B cell (primary cell): Measurements from ENCODE around the gene ADAM12. TPM values are rescaled to one million over a fixed set of nuclear protein-coding genes. Genes with fewer than 3 reads are reported as not detected.

ENCODE experiments used
- ATAC-seq: fragments of 200-7000 bp; cut with Tn5 transposase; one replicate; pipeline ENCODE4 v1.10.0; 2021; ENCODE audit warnings: low read depth, mild to moderate bottlenecking, moderate number of reproducible peaks, moderate library complexity
- CTCF ChIA-PET: fragments of 350-600 bp; sonication (Branson Sonifier 250); formaldehyde crosslinking; loops from one replicate; lab custom pipeline; 2021; ENCODE audit warnings: antibody characterized with exemption, inconsistent platforms; lab: Charles Lee
- POLR2A ChIA-PET: fragments of 350-600 bp; sonication (Branson Sonifier 250); formaldehyde crosslinking; loops from one replicate; lab custom pipeline; 2021; ENCODE audit warnings: antibody characterized with exemption; lab: Charles Lee
- DNase-seq: peaks from one replicate; pipeline ENCODE4 v3.0.0; 2013
- H2AFZ ChIP-seq: 2 replicates; pipeline ENCODE4 v1.6.1; 2012; ENCODE audit warnings: mild to moderate bottlenecking, low read depth, low read length; ENCODE audit not compliant: insufficient read depth, poor library complexity, severe bottlenecking
- H3K27ac ChIP-seq, 2 donors: 1 replicate in 1 of 2; 2 replicates in 1 of 2; pipeline ENCODE4 v1.5.1; 2012 to 2013; ENCODE audit warnings: low read length in 2 of 2, mild to moderate bottlenecking in 2 of 2, moderate library complexity in 1 of 2
- H3K27me3 ChIP-seq, 4 experiments: fragments of 200-600 bp in 1 of 4; sonication (generic) in 1 of 4; replicated peaks in 1 of 4; 1 replicate in 2 of 4; 2 replicates in 2 of 4; pipeline versions ENCODE4 v1.6.1 to v1.7.0; 2013 to 2016; ENCODE audit warnings: low read length in 3 of 4, mild to moderate bottlenecking in 2 of 4, mixed read lengths in 1 of 4, moderate library complexity in 1 of 4; ENCODE audit not compliant: insufficient read depth in 4 of 4, control insufficient read depth in 3 of 4; ENCODE audit errors: control extremely low read depth in 1 of 4
- H3K36me3 ChIP-seq, 2 experiments: replicated peaks in 1 of 2; 1 replicate in 1 of 2; 2 replicates in 1 of 2; pipeline versions ENCODE4 v1.6.1 to v1.7.1; 2013; ENCODE audit warnings: low read length in 1 of 2; ENCODE audit not compliant: insufficient read depth in 2 of 2, control insufficient read depth in 1 of 2; ENCODE audit errors: control extremely low read depth in 1 of 2, extremely low read depth in 1 of 2
- H3K4me1 ChIP-seq, 2 donors: fragments of 200-600 bp in 1 of 2; sonication (generic) in 1 of 2; 1 replicate in 1 of 2; 2 replicates in 1 of 2; pipeline versions ENCODE4 v1.5.1 to v1.6.1; 2013 to 2017; ENCODE audit warnings: low read length in 2 of 2; ENCODE audit not compliant: control insufficient read depth in 2 of 2, insufficient read depth in 2 of 2
- H3K4me2 ChIP-seq: replicated peaks from 2 replicates; pipeline ENCODE3; 2012; ENCODE audit warnings: mild to moderate bottlenecking, low read depth, low read length; ENCODE audit not compliant: poor library complexity, severe bottlenecking
- H3K4me3 ChIP-seq, 5 experiments: fragments of 200-600 bp in 1 of 5; sonication (generic) in 1 of 5; 1 replicate in 3 of 5; 2 replicates in 2 of 5; pipeline versions ENCODE4 v1.5.1 to v1.7.0; 2011 to 2016; ENCODE audit warnings: low read length in 4 of 5, mild to moderate bottlenecking in 4 of 5, low read depth in 2 of 5, control low read depth in 1 of 5, moderate library complexity in 1 of 5; ENCODE audit not compliant: insufficient read depth in 1 of 5; ENCODE audit errors: control extremely low read depth in 1 of 5, extremely low read depth in 1 of 5
- H3K79me2 ChIP-seq: fragments of 200-600 bp; sonication (generic); one replicate; pipeline ENCODE4 v1.6.0; 2016; ENCODE audit warnings: low read length; ENCODE audit not compliant: control insufficient read depth, insufficient read depth
- H3K9ac ChIP-seq: fragments of 200-600 bp; sonication (generic); 2 replicates; pipeline ENCODE4 v1.6.1; 2017; ENCODE audit warnings: mild to moderate bottlenecking, low read length, moderate library complexity
- H3K9me3 ChIP-seq, 3 donors: one replicate each; pipeline versions ENCODE4 v1.6.1 to v1.7.1; 2013; ENCODE audit warnings: low read length in 2 of 3; ENCODE audit not compliant: control insufficient read depth in 2 of 3, insufficient read depth in 1 of 3; ENCODE audit errors: control extremely low read depth in 1 of 3
- H4K20me1 ChIP-seq: 2 replicates; pipeline ENCODE4 v1.6.0; 2012; ENCODE audit warnings: mild to moderate bottlenecking, low read length; ENCODE audit not compliant: insufficient read depth, control insufficient read depth, poor library complexity, severe bottlenecking
- H3K27ac Mint-ChIP-seq: one replicate; pipeline ENCODE4 v1.8.0; 2021; ENCODE audit warnings: mixed read lengths
- H3K27me3 Mint-ChIP-seq: one replicate; pipeline ENCODE4 v1.8.0; 2021; ENCODE audit warnings: mixed read lengths
- H3K4me1 Mint-ChIP-seq: one replicate; pipeline ENCODE4 v1.8.0; 2021; ENCODE audit warnings: mixed read lengths
- H3K4me3 Mint-ChIP-seq: one replicate; pipeline ENCODE4 v1.8.0; 2021; ENCODE audit warnings: mixed read lengths
- H3K9me3 Mint-ChIP-seq: one replicate; pipeline ENCODE4 v1.8.0; 2022; ENCODE audit warnings: mixed read lengths; ENCODE audit not compliant: insufficient read depth
- CTCF ChIP-seq: fragments of 200-600 bp; IDR thresholded peaks from one replicate; pipeline ENCODE4 v1.8.0; 2022; ENCODE audit warnings: antibody characterized with exemption, mild to moderate bottlenecking
- EZH2 ChIP-seq: IDR thresholded peaks from 2 replicates; pipeline ENCODE4 v1.6.1; 2012; ENCODE audit warnings: borderline replicate concordance, low read depth, mild to moderate bottlenecking, moderate library complexity, low read length; ENCODE audit not compliant: insufficient read depth, poor library complexity, severe bottlenecking
- WGBS: methylation state at CpG from one replicate; pipeline ENCODE4 v1.1.5; 2013; ENCODE audit warnings: missing lambda C conversion rate; ENCODE audit not compliant: insufficient coverage; 5-methylcytosine and 5-hydroxymethylcytosine counted together
- intact Hi-C: fragments of 100-400 bp; cut with micrococcal nuclease; formaldehyde crosslinking; loops from one replicate; pipeline ENCODE4 v1.10.0; 2022
- polyA plus RNA-seq: library from polyadenylated mRNA; depleted of rRNA; stranded (reverse); fragments of >200 nt; gene quantifications from 2 replicates; pipeline ENCODE4 v1.2.3, GENCODE V29; 2012
- total RNA-seq, 2 donors: library from RNA; stranded (reverse); fragments of 120-200 nt in 1 of 2; gene quantifications; 1 replicate in 1 of 2; 2 replicates in 1 of 2; pipeline versions ENCODE4 v1.2.3 to v1.2.4, GENCODE V29; 2013 to 2022

ADAM12 gene
- total and polyA plus RNA-seq, 2 donors (not counting 1 experiment from before 2014, with no cell fraction given): 0.01 to 0.22 TPM

- H3K27me3 Mint-ChIP-seq: no peaks in the 10 kb centered on the region
- no peak overlapping the region for H3K27ac Mint-ChIP-seq
- H3K9me3 Mint-ChIP-seq: peaks cover 5% of the 10 kb centered on the region
- no peak for DNase-seq
- ATAC-seq: no peak
- Histone ChIP-seq H3K4me3 (no peak overlapping the region), H3K4me2 (no peak overlapping the region), H3K4me1 (no peaks in the 10 kb centered on the region), H3K9ac (no peak overlapping the region), H3K79me2 (no peaks in the 10 kb centered on the region), H3K9me3 (peaks cover 0 to 1% (median 0%) of the 10 kb centered on the region in 3 donors), H2AFZ (no peak overlapping the region), H4K20me1 (no peaks in the 10 kb centered on the region), H3K27ac (no peak overlapping the region), H3K27me3 (no peaks in the 10 kb centered on the region), H3K36me3 (no peaks in the 10 kb centered on the region)
- CTCF ChIA-PET: no interaction called here
- intact Hi-C loops: no loop called here
- 100% methylated on average over 2 of the region's 7 CpGs for WGBS
- H3K4me3 Mint-ChIP-seq: no peak overlapping the region
- no peak for TF ChIP-seq EZH2
- no peak for TF ChIP-seq CTCF
- POLR2A ChIA-PET: no interaction called here
- no peaks in the 10 kb centered on the region for H3K4me1 Mint-ChIP-seq
Measured at GRCh38 chr10:126147866-126148587, 240.2 kb downstream of the ADAM12 start.

GRCh38 chr10:126146771-126147170, 241.5 kb downstream of the ADAM12 start:
- DNase-seq (no peak), ATAC-seq (no peak)
- POLR2A ChIA-PET: no interaction called here
- Histone ChIP-seq H3K36me3 (no peaks in the 10 kb centered on the region), H3K27ac (no peak overlapping the region), H3K27me3 (no peaks in the 10 kb centered on the region), H3K9ac (no peak overlapping the region), H3K4me2 (no peak overlapping the region), H2AFZ (no peak overlapping the region), H4K20me1 (no peaks in the 10 kb centered on the region), H3K4me3 (no peak overlapping the region), H3K9me3 (peaks cover 0 to 1% (median 0%) of the 10 kb centered on the region in 3 donors), H3K79me2 (no peaks in the 10 kb centered on the region), H3K4me1 (no peaks in the 10 kb centered on the region)
- Mint-ChIP-seq H3K9me3 (peaks cover 5% of the 10 kb centered on the region), H3K4me3 (no peak overlapping the region), H3K27me3 (no peaks in the 10 kb centered on the region), H3K4me1 (no peaks in the 10 kb centered on the region), H3K27ac (no peak overlapping the region)
- intact Hi-C loops: no loop called here
- CTCF ChIA-PET: no interaction called here
- no peak for TF ChIP-seq EZH2
- TF ChIP-seq CTCF: no peak
- WGBS: 100% methylated on average over 3 of the region's 6 CpGs
